Lung (tissue), 12 donors: ENCODE results near the gene FHL3. TPM values are rescaled to one million over a fixed set of nuclear protein-coding genes. Genes with fewer than 3 reads are reported as not detected.
A peak's percentile ranks its signal among the peaks of the same experiment; 100 is the strongest.

Source experiments
- ATAC-seq: fragments of 200-7000 bp; cut with Tn5 transposase; one replicate; pipeline ENCODE4 v1.9.1; 2020; ENCODE audit warnings: moderate number of reproducible peaks; ENCODE audit not compliant: insufficient read depth, low FRiP score
- DNase-seq, 3 donors: peaks; one replicate each; pipeline ENCODE4 v3.0.0-alpha.2; 2013 to 2017
- H3K27ac ChIP-seq, 2 donors: one replicate each; pipeline ENCODE4 v1.5.1; 2013; ENCODE audit warnings: mild to moderate bottlenecking in 2 of 2, moderate library complexity in 2 of 2, control low read depth in 1 of 2, inconsistent platforms in 1 of 2, low read depth in 1 of 2, low read length in 1 of 2
- H3K27me3 ChIP-seq, 3 donors: one replicate each; pipeline ENCODE4 v1.5.1; 2013; ENCODE audit warnings: low read length in 2 of 3; ENCODE audit not compliant: control insufficient read depth in 3 of 3, insufficient read depth in 3 of 3
- H3K36me3 ChIP-seq, 4 donors: one replicate each; pipeline ENCODE4 v1.5.1; 2013; ENCODE audit warnings: low read length in 4 of 4, mild to moderate bottlenecking in 1 of 4, moderate library complexity in 1 of 4; ENCODE audit not compliant: control insufficient read depth in 4 of 4, insufficient read depth in 4 of 4
- H3K4me1 ChIP-seq, 5 donors: one replicate each; pipeline ENCODE4 v1.5.1; 2013; ENCODE audit warnings: low read length in 5 of 5, mild to moderate bottlenecking in 2 of 5, moderate library complexity in 1 of 5; ENCODE audit not compliant: control insufficient read depth in 5 of 5, insufficient read depth in 5 of 5
- H3K4me3 ChIP-seq: one replicate; pipeline ENCODE4 v1.5.1; 2013; ENCODE audit warnings: mild to moderate bottlenecking, control low read depth, moderate library complexity
- H3K9ac ChIP-seq, 2 donors: one replicate each; pipeline ENCODE4 v1.5.1; 2013; ENCODE audit warnings: low read length in 2 of 2, control low read depth in 1 of 2; ENCODE audit not compliant: insufficient read depth in 1 of 2
- H3K9me3 ChIP-seq, 4 donors: one replicate each; pipeline ENCODE4 v1.5.1; 2013; ENCODE audit warnings: low read length in 3 of 4, mild to moderate bottlenecking in 1 of 4, moderate library complexity in 1 of 4; ENCODE audit not compliant: control insufficient read depth in 4 of 4, insufficient read depth in 3 of 4
- CTCF ChIP-seq: IDR thresholded peaks from 2 replicates; pipeline ENCODE4 v1.5.1; 2012; ENCODE audit warnings: mild to moderate bottlenecking; ENCODE audit errors: control extremely low read depth, extremely low read depth
- WGBS, 2 donors: extraction: QIAGEN DNeasy Blood & Tissue Kit; methylation state at CpG; one replicate each; pipeline ENCODE4 v1.1.7; 2013; 5-methylcytosine and 5-hydroxymethylcytosine counted together
- polyA plus RNA-seq, 2 donors: library from polyadenylated mRNA; stranded (reverse); fragments of 200-250 nt; gene quantifications; one replicate each; pipeline ENCODE4 v1.2.1, GENCODE V29; 2013
- total RNA-seq, 2 donors: library from RNA; depleted of rRNA in 1 of 2; stranded (reverse); fragments of >200 nt in 1 of 2; gene quantifications; one replicate each; pipeline ENCODE4 v1.2.1, GENCODE V29; 2014 to 2021
- donor health status: control.
- donor health status: control.
- donor health status: Bipolar disorder and iron deficiency.
- donor health status: healthy.
- donor health status: DM: yes; HTN: yes; CAD: no.

Gene FHL3
- total and polyA plus RNA-seq, 4 donors = 10.0 to 33.1 (median 23.9) TPM

DNA sequence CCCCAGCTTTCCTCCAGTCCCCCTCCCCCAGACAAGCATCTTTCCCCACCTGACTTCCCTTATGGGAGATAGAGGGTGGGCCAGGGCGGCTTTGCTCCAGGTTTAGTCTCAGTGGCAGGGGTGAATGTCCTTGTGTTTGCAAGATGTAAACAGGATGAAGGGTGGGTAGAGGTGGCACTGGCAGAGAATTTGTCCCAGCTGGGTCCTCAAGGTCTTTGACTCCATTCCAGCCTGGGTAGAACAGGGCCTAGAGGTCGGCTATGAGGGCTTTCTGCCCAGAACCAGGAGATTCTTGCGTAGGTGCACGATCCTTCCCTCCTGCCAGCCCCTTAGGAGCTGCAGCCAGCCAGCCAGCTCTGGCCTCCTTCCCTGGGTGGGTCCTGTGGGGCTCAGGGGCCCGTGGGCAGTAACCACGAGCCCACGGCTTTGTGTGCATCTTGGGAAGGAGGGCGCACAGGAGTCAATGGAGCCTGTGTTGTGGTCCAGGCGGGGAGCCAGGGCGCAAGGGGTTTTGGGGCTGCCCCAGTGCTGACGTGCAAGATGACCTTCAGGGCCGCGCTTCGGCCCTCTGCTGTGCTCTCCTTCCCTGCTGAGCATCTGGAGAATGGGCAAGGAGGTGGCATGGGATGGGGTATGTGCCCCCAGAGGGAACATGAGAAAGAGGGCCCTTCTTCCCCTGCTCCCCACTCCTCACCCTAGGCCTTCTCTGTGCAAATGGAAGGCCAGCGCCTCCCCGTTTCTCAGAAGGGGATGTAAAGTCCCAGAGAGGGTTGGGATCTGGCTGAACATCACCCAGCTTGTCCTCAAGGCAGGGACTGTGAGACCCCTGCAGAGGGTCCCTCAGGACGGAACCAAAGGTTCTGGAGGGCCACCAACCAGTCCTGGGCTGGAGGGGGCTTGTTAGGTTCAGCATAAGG, 25.5 kb upstream of the FHL3 start:
- 74% methylated on average over 17 of the region's 17 CpGs for WGBS, 2 donors
- peaks cover 2 to 30% (median 11%) of the 10 kb centered on the region in 5 donors for H3K4me1 ChIP-seq
- TF ChIP-seq CTCF = no peak
- no peak overlapping the region for H3K27ac ChIP-seq
- DNase-seq (peak in 1 of 3 donors; percentile 17), ATAC-seq (no peak)
- no peak overlapping the region for H3K9ac ChIP-seq
- H3K4me3 ChIP-seq = no peak overlapping the region
- H3K36me3 ChIP-seq = peaks cover 0 to 7% (median 0%) of the 10 kb centered on the region in 4 donors
- H3K9me3 ChIP-seq = no peaks in the 10 kb centered on the region
- H3K27me3 ChIP-seq = no peaks in the 10 kb centered on the region

- Histone ChIP-seq H3K4me3 (no peak overlapping the region), H3K9me3 (no peaks in the 10 kb centered on the region), H3K9ac (no peak overlapping the region), H3K27me3 (no peaks in the 10 kb centered on the region), H3K36me3 (peaks cover 4 to 13% (median 9%) of the 10 kb centered on the region in 4 donors), H3K4me1 (peaks cover 2 to 30% (median 11%) of the 10 kb centered on the region in 5 donors), H3K27ac (no peak overlapping the region)
- peak; percentile 56 to 78 (median 64) for DNase-seq
- WGBS, 2 donors = 13 to 14% methylated on average over 12 of the region's 12 CpGs
- TF ChIP-seq CTCF = no peak
- ATAC-seq = no peak
Measured at GRCh38 chr1:38029685-38030511, 24.6 kb upstream of the FHL3 start.

- Histone ChIP-seq H3K4me3 (no peak overlapping the region), H3K27me3 (no peaks in the 10 kb centered on the region), H3K27ac (no peak overlapping the region), H3K4me1 (peaks cover 2 to 30% (median 11%) of the 10 kb centered on the region in 5 donors), H3K9ac (no peak overlapping the region), H3K36me3 (peaks cover 6 to 15% (median 10%) of the 10 kb centered on the region in 4 donors), H3K9me3 (no peaks in the 10 kb centered on the region)
- no peak for TF ChIP-seq CTCF
- ATAC-seq (no peak), DNase-seq (peak; percentile 76 to 80 (median 77))
- 42 to 57% methylated on average over 23 of the region's 23 CpGs for WGBS, 2 donors
Measured at GRCh38 chr1:38029081-38029681, 23.9 kb upstream of the FHL3 start.
